ENCODE results near the gene NFATC1.
"Not testable (repeated sequence)": the region's sequence is repeated elsewhere in the genome, so short reads cannot be mapped to it uniquely, and the experiment has no call there.

The NFATC1 gene

DNA sequence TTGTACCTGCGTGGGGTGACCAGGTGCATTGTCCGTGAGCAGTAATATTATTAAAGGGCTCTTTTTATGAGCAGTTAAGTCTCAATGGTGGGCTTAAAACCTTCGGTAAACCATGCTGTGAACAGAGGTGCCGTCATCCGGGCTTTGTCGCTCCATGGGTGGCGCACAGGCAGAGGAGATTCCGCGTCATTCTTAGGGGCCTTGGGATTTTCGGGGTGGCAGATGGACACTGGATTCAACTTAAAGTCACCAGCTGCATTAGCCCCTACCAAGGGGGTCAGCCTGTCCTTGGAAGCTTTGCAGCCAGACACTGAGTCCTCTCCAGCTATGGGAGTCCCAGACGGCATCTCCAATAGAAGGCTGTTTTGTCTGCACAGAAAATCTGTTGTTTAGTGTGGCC lies 107.7 kb downstream of the NFATC1 start:
- Histone ChIP-seq H3K27ac (no peak overlapping the region), H3K4me1 (ENCODE audit: control insufficient read depth in 1 of 2, insufficient read depth in 1 of 2, low read depth in 1 of 2, low read length in 1 of 2) (peaks cover 24 to 26% of the 10 kb centered on the region in 2 experiments), H3K9me3 (no peaks in the 10 kb centered on the region), H3K36me3 (no peaks in the 10 kb centered on the region), H3K4me3 (ENCODE audit: low read depth in 1 of 2, low read length in 1 of 2) (no peak overlapping the region), H3K27me3 (peaks cover 27% of the 10 kb centered on the region)
- TF ChIP-seq, protein P1, sequence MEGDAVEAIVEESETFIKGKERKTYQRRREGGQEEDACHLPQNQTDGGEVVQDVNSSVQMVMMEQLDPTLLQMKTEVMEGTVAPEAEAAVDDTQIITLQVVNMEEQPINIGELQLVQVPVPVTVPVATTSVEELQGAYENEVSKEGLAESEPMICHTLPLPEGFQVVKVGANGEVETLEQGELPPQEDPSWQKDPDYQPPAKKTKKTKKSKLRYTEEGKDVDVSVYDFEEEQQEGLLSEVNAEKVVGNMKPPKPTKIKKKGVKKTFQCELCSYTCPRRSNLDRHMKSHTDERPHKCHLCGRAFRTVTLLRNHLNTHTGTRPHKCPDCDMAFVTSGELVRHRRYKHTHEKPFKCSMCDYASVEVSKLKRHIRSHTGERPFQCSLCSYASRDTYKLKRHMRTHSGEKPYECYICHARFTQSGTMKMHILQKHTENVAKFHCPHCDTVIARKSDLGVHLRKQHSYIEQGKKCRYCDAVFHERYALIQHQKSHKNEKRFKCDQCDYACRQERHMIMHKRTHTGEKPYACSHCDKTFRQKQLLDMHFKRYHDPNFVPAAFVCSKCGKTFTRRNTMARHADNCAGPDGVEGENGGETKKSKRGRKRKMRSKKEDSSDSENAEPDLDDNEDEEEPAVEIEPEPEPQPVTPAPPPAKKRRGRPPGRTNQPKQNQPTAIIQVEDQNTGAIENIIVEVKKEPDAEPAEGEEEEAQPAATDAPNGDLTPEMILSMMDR (IDR thresholded peaks at IDR 0.05): no peak

DNA sequence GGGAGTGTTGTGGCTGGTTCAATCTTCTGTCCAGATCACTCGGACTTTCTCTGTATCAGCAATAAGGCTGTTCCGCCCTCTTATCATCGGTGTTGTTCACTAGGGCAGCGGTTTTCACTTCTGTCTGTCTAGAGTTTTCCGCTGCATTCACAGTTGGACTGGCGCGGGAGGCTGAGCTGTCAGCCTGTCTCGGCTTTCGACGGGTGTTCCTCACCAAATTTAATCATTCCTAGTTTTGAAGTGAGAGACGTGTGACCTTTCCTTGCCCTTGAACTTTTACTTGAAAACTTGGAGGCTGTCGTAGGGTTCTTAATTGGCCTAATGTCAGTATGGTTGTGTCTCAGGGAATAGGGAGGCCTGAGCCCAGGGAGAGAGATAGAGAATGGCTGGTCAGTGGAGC lies 108.3 kb downstream of the NFATC1 start:
- Histone ChIP-seq H3K4me3 (ENCODE audit: low read depth in 1 of 2, low read length in 1 of 2) (no peak overlapping the region), H3K27ac (no peak overlapping the region), H3K9me3 (no peaks in the 10 kb centered on the region), H3K27me3 (peaks cover 33% of the 10 kb centered on the region), H3K36me3 (no peaks in the 10 kb centered on the region), H3K4me1 (ENCODE audit: control insufficient read depth in 1 of 2, insufficient read depth in 1 of 2, low read depth in 1 of 2, low read length in 1 of 2) (peaks cover 31 to 33% of the 10 kb centered on the region in 2 experiments)
- TF ChIP-seq, protein P1 (IDR thresholded peaks at IDR 0.05): no peak

DNA sequence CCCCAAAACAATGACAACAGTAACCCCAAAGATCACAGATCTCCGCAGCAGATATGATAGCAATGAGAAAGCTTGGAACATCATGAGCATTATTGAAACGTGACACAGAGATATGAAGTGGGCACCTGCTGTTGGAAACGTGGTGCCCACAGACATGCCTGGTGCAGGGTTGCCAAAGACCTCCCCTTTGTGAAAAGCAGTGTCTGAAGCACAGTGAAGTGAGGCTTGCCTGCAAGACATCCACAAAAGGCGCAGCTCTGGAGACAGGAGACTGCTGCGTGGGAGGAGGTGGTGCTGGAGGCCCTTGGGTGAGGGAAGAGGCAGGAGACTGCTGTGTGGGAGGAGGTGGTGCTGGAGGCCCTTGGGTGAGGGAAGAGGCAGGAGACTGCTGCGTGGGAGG lies 108.8 kb downstream of the NFATC1 start:
- peaks cover 35 to 37% of the 10 kb centered on the region in 2 experiments for H3K4me1 ChIP-seq (ENCODE audit: control insufficient read depth in 1 of 2, insufficient read depth in 1 of 2, low read depth in 1 of 2, low read length in 1 of 2)
- H3K27ac ChIP-seq; H3K4me3 ChIP-seq (ENCODE audit: low read depth in 1 of 2, low read length in 1 of 2); H3K9me3 ChIP-seq; H3K36me3 ChIP-seq: not testable (repeated sequence)
- peaks cover 38% of the 10 kb centered on the region for H3K27me3 ChIP-seq

DNA sequence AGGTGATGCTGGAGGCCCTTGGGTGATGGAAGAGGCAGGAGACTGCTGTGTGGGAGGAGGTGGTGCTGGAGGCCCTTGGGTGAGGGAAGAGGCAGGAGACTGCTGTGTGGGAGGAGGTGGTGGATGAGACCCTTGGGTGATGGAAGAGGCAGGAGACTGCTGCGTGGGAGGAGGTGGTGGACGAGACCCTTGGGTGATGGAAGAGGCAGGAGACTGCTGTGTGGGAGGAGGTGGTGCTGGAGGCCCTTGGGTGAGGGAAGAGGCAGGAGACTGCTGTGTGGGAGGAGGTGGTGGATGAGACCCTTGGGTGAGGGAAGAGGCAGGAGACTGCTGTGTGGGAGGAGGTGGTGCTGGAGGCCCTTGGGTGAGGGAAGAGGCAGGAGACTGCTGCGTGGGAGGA lies 109.7 kb downstream of the NFATC1 start:
- H3K36me3 ChIP-seq; H3K27ac ChIP-seq; H3K4me3 ChIP-seq (ENCODE audit: low read depth in 1 of 2, low read length in 1 of 2); H3K9me3 ChIP-seq: not testable (repeated sequence)
- peaks cover 39% of the 10 kb centered on the region for H3K27me3 ChIP-seq
- peaks cover 38 to 39% of the 10 kb centered on the region in 2 experiments for H3K4me1 ChIP-seq (ENCODE audit: control insufficient read depth in 1 of 2, insufficient read depth in 1 of 2, low read depth in 1 of 2, low read length in 1 of 2)

DNA sequence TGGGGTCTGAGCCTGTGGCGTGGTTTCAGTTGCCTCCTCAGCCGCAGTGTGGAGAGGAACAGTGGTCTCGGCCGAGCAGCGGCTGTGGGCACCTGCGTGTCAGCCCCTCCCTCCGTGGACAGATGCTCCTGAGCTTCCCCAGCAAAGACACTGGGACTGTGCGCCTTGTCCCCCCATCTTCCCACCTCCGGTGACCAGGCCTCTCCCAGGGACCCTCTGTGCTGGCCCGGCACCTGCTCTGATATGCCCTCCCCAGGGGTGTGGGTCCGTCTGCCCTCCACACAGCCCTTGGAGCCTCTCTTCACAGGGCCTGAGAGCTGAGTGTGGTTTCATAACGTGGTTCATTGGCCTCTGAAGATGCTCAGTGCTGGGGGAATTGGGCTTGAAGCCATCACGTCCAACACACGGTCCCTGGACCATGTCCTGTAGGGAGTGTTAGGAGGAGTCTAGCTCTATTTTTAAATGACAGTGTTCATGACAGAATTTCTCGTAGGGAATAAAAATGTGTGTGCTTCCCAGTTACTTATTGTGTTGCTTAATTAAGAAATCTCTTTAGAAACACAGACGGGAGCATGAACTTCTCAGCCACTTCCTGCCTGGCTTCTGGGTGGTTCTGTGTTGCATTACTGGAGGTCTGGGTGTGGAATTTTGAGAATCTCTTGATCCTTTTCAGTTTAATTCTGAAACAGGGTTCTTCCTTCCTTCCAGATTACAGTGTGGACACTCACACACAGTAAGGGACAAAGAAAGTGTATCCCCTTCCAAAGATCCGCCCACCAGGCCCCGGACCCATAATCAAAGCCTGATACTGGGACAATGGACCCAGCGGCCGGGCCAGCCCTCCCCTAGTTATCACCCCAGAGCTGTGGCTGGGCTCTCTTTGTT lies 110.7 kb downstream of the NFATC1 start:
- peaks cover 38 to 39% of the 10 kb centered on the region in 2 experiments for H3K4me1 ChIP-seq (ENCODE audit: control insufficient read depth in 1 of 2, insufficient read depth in 1 of 2, low read depth in 1 of 2, low read length in 1 of 2)
- no peaks in the 10 kb centered on the region for H3K36me3 ChIP-seq
- no peaks in the 10 kb centered on the region for H3K9me3 ChIP-seq
- peak overlapping the region in 1 of 2 experiments; percentile 43 for H3K4me3 ChIP-seq (ENCODE audit: low read depth in 1 of 2, low read length in 1 of 2)
- no peak overlapping the region for H3K27ac ChIP-seq
- TF ChIP-seq, protein P1 (IDR thresholded peaks at IDR 0.05): no peak
- H3K27me3 ChIP-seq: peaks cover 39% of the 10 kb centered on the region

DNA sequence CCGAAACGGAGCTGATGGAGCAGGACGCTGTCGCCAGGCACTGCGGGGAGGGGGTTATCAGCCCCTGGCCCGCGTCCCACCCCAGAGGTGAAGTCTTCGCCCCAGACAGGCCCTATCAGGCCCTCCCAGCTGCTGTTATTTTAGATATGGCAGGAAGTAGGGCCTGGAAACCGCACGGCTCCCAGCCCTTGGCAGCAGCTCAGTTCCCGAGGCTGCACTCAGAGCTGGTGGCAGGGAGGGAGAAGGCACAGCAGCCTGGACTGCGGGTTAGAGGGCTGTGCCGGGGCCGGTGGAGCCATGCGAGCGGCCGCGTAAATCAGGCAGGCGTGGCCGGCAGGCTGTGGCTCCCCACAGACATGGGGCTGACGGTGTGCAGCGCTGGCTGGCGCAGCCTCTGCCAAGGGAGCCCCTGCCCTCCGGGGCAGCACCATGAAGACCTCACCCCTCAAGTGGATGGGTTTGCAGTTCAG lies 111.4 kb downstream of the NFATC1 start:
- H3K4me3 ChIP-seq (ENCODE audit: low read depth in 1 of 2, low read length in 1 of 2): peak overlapping the region; percentile 43 to 54
- H3K36me3 ChIP-seq: no peaks in the 10 kb centered on the region
- H3K27me3 ChIP-seq: peaks cover 39% of the 10 kb centered on the region
- TF ChIP-seq, protein P1 (IDR thresholded peaks at IDR 0.05): no peak
- no peaks in the 10 kb centered on the region for H3K9me3 ChIP-seq
- H3K4me1 ChIP-seq (ENCODE audit: control insufficient read depth in 1 of 2, insufficient read depth in 1 of 2, low read depth in 1 of 2, low read length in 1 of 2): peaks cover 38 to 39% of the 10 kb centered on the region in 2 experiments
- no peak overlapping the region for H3K27ac ChIP-seq
